Measurements from ENCODE around the gene STX3. TPM values are rescaled to one million over a fixed set of nuclear protein-coding genes. Genes with fewer than 3 reads are reported as not detected.

The STX3 gene
- total and polyA plus RNA-seq, 8 donors = 14.5 to 267 (median 61.1) TPM

DNA sequence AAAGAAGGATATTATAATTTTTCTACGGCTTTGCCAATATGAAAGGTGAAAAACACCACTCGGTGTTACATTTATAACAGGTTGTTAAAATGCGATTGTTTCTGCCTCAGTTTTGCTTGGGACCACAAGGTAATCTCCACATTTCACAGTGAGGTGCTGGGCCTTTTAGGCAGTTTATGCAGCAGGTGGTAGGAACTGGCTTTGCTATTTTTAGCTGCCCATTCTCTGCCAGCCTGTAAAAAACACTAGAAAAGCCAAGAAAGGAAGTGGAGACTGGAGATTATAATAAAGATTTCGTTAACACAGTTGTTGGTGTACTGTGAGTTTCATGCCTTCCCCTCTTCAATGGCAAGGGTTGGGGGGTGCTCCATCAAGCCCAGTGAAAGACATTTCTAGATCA, 63.4 kb downstream of the STX3 start:
- Histone ChIP-seq H3K4me1 (peaks cover 0 to 12% (median 0%) of the 10 kb centered on the region in 4 donors), H3K9me3 (no peaks in the 10 kb centered on the region), H3K27ac (no peak overlapping the region), H3K36me3 (no peaks in the 10 kb centered on the region), H3K27me3 (peaks cover 0 to under 1% (median 0%) of the 10 kb centered on the region in 3 donors), H3K4me3 (no peak overlapping the region)
- 51 to 79% (median 67%) methylated on average over 4 of the region's 4 CpGs for WGBS, 5 donors
- intact Hi-C loops (cut with DNase I; ENCODE audit: low total_unique reads) = no loop called here
- TF ChIP-seq POLR2A (IDR thresholded peaks at IDR 0.05) (no peak), EP300 (IDR thresholded peaks at IDR 0.05) (no peak), POLR2AphosphoS5 (IDR thresholded peaks at IDR 0.05) (no peak)
- TF ChIP-seq, protein P1, sequence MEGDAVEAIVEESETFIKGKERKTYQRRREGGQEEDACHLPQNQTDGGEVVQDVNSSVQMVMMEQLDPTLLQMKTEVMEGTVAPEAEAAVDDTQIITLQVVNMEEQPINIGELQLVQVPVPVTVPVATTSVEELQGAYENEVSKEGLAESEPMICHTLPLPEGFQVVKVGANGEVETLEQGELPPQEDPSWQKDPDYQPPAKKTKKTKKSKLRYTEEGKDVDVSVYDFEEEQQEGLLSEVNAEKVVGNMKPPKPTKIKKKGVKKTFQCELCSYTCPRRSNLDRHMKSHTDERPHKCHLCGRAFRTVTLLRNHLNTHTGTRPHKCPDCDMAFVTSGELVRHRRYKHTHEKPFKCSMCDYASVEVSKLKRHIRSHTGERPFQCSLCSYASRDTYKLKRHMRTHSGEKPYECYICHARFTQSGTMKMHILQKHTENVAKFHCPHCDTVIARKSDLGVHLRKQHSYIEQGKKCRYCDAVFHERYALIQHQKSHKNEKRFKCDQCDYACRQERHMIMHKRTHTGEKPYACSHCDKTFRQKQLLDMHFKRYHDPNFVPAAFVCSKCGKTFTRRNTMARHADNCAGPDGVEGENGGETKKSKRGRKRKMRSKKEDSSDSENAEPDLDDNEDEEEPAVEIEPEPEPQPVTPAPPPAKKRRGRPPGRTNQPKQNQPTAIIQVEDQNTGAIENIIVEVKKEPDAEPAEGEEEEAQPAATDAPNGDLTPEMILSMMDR (IDR thresholded peaks at IDR 0.05) = no peak
- no peak for DNase-seq

GRCh38 chr11:59822989-59823566, 67.9 kb downstream of the STX3 start:
- H3K4me1 ChIP-seq = peaks cover 0 to 12% (median 0%) of the 10 kb centered on the region in 4 donors
- peak; percentile 53 to 82 for DNase-seq
- no peak overlapping the region for H3K27ac ChIP-seq
- no peaks in the 10 kb centered on the region for H3K9me3 ChIP-seq
- 4 to 10% (median 5%) methylated on average over 9 of the region's 9 CpGs for WGBS, 5 donors
- H3K27me3 ChIP-seq = no peaks in the 10 kb centered on the region
- H3K36me3 ChIP-seq = no peaks in the 10 kb centered on the region
- no peak for TF ChIP-seq POLR2AphosphoS5 (IDR thresholded peaks at IDR 0.05)
- TF ChIP-seq, protein P1 (IDR thresholded peaks at IDR 0.05) = peak in 5 of 7 experiments; percentile 28 to 77 (median 39)
- no peak overlapping the region for H3K4me3 ChIP-seq
- intact Hi-C loops (cut with DNase I; ENCODE audit: low total_unique reads) = no loop called here

DNA sequence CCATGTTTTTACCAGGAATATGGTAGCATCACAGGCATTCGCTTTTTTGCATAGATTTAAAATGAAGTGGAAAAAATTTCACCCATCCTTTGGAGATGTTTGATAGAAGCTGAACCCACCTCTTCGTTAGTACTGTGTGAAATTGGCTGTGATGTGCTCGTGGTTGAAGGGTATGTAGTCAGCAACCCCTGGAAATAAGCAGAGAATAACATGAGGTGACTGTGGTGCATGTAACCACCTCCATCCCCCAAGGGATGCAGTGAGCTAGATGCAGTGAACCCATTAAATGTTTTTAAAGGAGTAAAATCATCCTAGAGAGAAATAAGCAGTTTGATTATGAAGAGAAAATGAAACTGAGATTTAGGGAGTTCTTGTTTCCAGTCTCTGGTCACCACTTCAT, 74.2 kb downstream of the STX3 start:
- TF ChIP-seq EP300 (IDR thresholded peaks at IDR 0.05) (no peak), POLR2A (IDR thresholded peaks at IDR 0.05) (no peak), POLR2AphosphoS5 (IDR thresholded peaks at IDR 0.05) (no peak)
- TF ChIP-seq, protein P1 (IDR thresholded peaks at IDR 0.05) = no peak
- Histone ChIP-seq H3K27ac (no peak overlapping the region), H3K9me3 (no peaks in the 10 kb centered on the region), H3K4me3 (no peak overlapping the region), H3K36me3 (no peaks in the 10 kb centered on the region), H3K4me1 (no peaks in the 10 kb centered on the region), H3K27me3 (no peaks in the 10 kb centered on the region)
- no peak for DNase-seq
- intact Hi-C loops (cut with DNase I; ENCODE audit: low total_unique reads) = no loop called here
- WGBS, 5 donors = 54 to 93% (median 83%) methylated on average over 3 of the region's 3 CpGs

DNA sequence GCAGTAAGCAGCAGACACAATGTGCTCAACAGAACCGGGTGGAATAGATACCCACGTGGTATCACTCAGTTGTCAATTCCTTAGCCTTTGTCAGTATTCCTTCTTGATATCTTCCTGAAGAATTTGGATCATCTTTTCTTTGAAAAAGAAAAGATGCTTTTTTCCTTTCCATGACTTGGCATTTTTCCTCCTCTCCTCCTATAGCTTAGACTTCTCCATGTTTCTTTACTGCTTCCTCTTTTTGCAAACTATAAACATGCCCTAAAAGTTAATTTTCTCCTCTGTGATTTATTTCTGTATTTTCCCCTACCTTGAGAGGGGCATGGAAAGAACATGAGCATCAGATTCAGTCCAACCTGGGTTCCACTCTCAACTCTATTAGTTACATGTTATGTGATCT, 78.4 kb downstream of the STX3 start:
- TF ChIP-seq, protein P1 (IDR thresholded peaks at IDR 0.05) = no peak
- TF ChIP-seq EP300 (IDR thresholded peaks at IDR 0.05) (no peak), POLR2A (IDR thresholded peaks at IDR 0.05) (no peak), POLR2AphosphoS5 (IDR thresholded peaks at IDR 0.05) (no peak)
- Histone ChIP-seq H3K27ac (no peak overlapping the region), H3K4me1 (no peaks in the 10 kb centered on the region), H3K4me3 (no peak overlapping the region), H3K27me3 (no peaks in the 10 kb centered on the region), H3K36me3 (no peaks in the 10 kb centered on the region), H3K9me3 (no peaks in the 10 kb centered on the region)
- WGBS, 5 donors = 65 to 92% (median 84%) methylated on average over 2 of the region's 2 CpGs
- no peak for DNase-seq
- intact Hi-C loops (cut with DNase I; ENCODE audit: low total_unique reads) = no loop called here

All from stomach (tissue), 9 donors.